ENCODE measurements around the gene ZNF532.

Gene ZNF532

GRCh38 chr18:58989184-58989759 is 124.6 kb downstream of the ZNF532 start:
- Mint-ChIP-seq H3K36me3 (ENCODE audit: low read depth) (no peaks in the 10 kb centered on the region), H3K9me3 (peaks cover 15% of the 10 kb centered on the region), H3K4me3 (no peak overlapping the region), H3K4me1 (ENCODE audit: low read depth) (peaks cover 7% of the 10 kb centered on the region), H3K27ac (no peak overlapping the region), H3K27me3 (no peaks in the 10 kb centered on the region)
- intact Hi-C loops (cut with micrococcal nuclease): no loop called here

DNA sequence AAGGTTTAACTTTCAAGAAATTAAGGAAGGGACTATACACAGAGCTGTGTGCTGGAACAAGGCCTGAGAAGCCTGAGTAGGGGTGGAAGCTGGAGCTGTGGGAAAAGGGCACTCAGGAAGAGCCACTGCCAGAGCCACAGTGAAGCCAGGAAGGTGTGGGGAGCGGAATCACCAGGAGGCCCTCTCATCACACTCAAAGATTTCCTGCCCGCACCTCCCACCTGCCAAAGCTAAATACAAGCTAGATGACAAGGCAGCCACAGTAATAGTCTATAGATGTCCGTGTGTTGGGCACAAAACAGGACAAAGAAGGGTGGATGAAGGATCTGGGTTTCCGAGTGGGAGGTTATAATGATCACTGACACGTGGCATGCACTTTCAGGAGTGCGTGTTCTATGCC is 126.0 kb downstream of the ZNF532 start:
- Mint-ChIP-seq H3K27ac (no peak overlapping the region), H3K4me3 (no peak overlapping the region), H3K27me3 (no peaks in the 10 kb centered on the region), H3K9me3 (peaks cover 15% of the 10 kb centered on the region), H3K36me3 (ENCODE audit: low read depth) (no peaks in the 10 kb centered on the region), H3K4me1 (ENCODE audit: low read depth) (peaks cover 7% of the 10 kb centered on the region)
- intact Hi-C loops (cut with micrococcal nuclease): no loop called here

DNA sequence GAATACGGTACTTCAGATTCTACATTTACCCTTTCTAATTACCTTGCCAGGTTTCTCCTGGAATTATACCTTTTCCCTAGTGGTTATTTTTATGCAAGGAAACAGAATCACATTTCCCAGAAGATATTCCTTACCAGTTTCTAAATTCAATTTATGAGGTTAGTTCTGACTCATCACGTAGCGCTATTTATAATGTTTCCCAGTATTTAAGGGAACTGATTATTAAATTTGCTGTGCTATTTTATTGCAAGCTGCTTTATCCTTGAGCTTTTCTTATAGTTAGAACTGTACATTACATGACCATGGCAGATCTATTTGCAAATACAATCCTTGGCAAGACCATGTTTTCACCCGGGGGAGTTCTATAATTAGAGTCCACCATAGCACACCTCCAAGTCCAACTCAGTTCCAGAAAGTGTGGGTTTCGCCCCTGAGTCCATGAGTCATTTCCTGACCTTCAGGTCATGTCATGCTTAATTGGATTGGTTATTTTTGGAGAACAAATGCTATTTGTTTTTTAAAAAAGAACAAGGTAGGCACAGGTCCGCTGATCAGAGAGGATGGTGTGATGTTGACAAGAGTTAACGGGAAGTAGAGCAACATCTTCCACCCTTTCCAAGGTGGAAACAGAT is 126.6 kb downstream of the ZNF532 start:
- Mint-ChIP-seq H3K36me3 (ENCODE audit: low read depth) (no peaks in the 10 kb centered on the region), H3K4me1 (ENCODE audit: low read depth) (peaks cover 7% of the 10 kb centered on the region), H3K9me3 (peaks cover 15% of the 10 kb centered on the region), H3K27me3 (no peaks in the 10 kb centered on the region), H3K4me3 (no peak overlapping the region), H3K27ac (no peak overlapping the region)
- intact Hi-C loops (cut with micrococcal nuclease): no loop called here

DNA sequence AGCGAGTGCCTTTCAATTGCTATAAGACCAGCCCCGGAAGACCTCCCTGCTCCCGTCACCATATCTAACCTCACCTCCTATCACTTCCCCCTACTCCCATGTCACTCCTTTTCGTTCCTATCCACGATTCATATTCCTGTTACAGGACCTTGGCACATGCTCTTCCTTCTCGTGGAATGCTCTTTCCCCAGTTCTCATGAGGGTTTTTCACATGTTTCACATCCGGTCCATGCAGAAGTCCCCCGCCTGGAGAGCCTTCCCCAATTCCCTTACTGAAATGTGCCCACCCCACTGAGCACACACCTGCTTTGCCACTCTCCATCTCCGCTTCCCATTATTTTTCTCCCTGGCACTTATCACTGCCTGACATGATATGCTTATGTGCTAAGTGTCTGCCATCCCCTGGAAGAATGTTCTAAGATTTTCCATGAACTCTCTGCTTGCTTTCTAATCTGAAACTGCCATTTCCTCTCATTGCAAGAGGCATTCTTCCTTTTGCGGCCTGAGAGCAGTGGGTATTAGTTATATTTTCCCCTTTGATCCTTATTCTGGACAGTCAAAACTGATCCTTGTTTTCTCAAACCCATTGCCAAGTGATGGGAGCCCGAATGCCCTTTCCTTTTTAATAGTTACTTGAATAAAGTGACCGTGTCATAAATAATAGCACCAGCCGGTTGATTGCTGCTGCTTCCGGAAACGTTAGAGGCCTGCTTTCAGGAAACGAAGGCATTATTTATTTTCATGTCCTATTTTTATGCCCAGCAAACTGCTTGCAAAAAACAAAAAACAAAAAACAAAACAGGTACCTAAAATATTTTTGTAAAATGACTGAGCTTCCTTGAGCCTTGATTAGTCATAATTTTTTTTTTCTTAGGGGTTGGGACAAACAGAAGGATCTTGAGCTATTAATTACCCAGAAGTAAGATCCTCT is 127.9 kb downstream of the ZNF532 start:
- intact Hi-C loops (cut with micrococcal nuclease): no loop called here
- peaks cover 7% of the 10 kb centered on the region for H3K4me1 Mint-ChIP-seq (ENCODE audit: low read depth)

GRCh38 chr18:58993260-58993659 is 128.6 kb downstream of the ZNF532 start:
- Mint-ChIP-seq H3K4me3 (no peak overlapping the region), H3K4me1 (ENCODE audit: low read depth) (peaks cover 7% of the 10 kb centered on the region), H3K27me3 (no peaks in the 10 kb centered on the region), H3K36me3 (ENCODE audit: low read depth) (no peaks in the 10 kb centered on the region), H3K27ac (no peak overlapping the region), H3K9me3 (peaks cover 15% of the 10 kb centered on the region)
- intact Hi-C loops (cut with micrococcal nuclease): no loop called here

More for the DNA sequence above, 127.9 kb downstream of the ZNF532 start:
- Mint-ChIP-seq H3K9me3 (peaks cover 15% of the 10 kb centered on the region), H3K4me3 (no peak overlapping the region), H3K27ac (no peak overlapping the region), H3K27me3 (no peaks in the 10 kb centered on the region), H3K36me3 (ENCODE audit: low read depth) (no peaks in the 10 kb centered on the region)

GRCh38 chr18:58995663-58996062 is 131.0 kb downstream of the ZNF532 start:
- H3K36me3 Mint-ChIP-seq (ENCODE audit: low read depth): no peaks in the 10 kb centered on the region
- intact Hi-C loops (cut with micrococcal nuclease): no loop called here
- no peaks in the 10 kb centered on the region for H3K9me3 Mint-ChIP-seq
- peaks cover 7% of the 10 kb centered on the region for H3K4me1 Mint-ChIP-seq (ENCODE audit: low read depth)
- no peak overlapping the region for H3K27ac Mint-ChIP-seq
- H3K4me3 Mint-ChIP-seq: no peak overlapping the region
- no peaks in the 10 kb centered on the region for H3K27me3 Mint-ChIP-seq

- Mint-ChIP-seq H3K9me3 (no peaks in the 10 kb centered on the region), H3K36me3 (ENCODE audit: low read depth) (no peaks in the 10 kb centered on the region), H3K27me3 (no peaks in the 10 kb centered on the region), H3K4me3 (no peak overlapping the region), H3K27ac (no peak overlapping the region), H3K4me1 (ENCODE audit: low read depth) (peaks cover 7% of the 10 kb centered on the region)
- intact Hi-C loops (cut with micrococcal nuclease): no loop called here
Observed at GRCh38 chr18:58996131-58996641, 131.5 kb downstream of the ZNF532 start.

- H3K4me3 Mint-ChIP-seq: no peak overlapping the region
- H3K4me1 Mint-ChIP-seq (ENCODE audit: low read depth): peaks cover 7% of the 10 kb centered on the region
- H3K36me3 Mint-ChIP-seq (ENCODE audit: low read depth): no peaks in the 10 kb centered on the region
- intact Hi-C loops (cut with micrococcal nuclease): no loop called here
- H3K9me3 Mint-ChIP-seq: no peaks in the 10 kb centered on the region
- H3K27ac Mint-ChIP-seq: no peak overlapping the region
- H3K27me3 Mint-ChIP-seq: no peaks in the 10 kb centered on the region
Observed at GRCh38 chr18:58996696-58997095, 132.0 kb downstream of the ZNF532 start.

DNA sequence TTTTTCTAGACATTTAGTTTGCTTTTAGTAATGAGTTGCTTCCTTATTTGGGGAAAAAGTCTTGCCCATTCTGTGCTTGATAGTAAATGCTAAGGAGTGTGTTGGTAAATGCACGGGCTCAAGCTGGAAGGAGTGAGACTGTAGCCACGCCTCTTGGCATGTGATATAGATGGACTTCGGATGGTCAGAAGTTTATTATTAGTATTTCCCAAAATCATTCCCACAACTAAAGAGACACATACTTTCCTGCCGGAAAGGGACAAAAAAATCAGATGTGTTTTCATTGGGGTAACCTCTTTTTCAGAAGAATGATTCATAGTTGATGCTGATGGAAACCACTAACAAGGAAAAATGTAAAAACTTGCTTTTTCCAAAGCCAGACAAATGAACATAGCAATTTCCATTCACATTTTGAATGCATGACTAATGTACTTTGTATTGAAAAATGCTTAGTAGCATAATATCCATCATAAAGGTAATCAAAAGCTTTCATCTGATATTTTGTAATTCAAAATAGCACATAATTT is 133.2 kb downstream of the ZNF532 start:
- no peak overlapping the region for H3K27ac Mint-ChIP-seq
- H3K4me1 Mint-ChIP-seq (ENCODE audit: low read depth): peaks cover 1% of the 10 kb centered on the region
- H3K27me3 Mint-ChIP-seq: no peaks in the 10 kb centered on the region
- H3K36me3 Mint-ChIP-seq (ENCODE audit: low read depth): no peaks in the 10 kb centered on the region
- H3K9me3 Mint-ChIP-seq: no peaks in the 10 kb centered on the region
- H3K4me3 Mint-ChIP-seq: no peak overlapping the region
- intact Hi-C loops (cut with micrococcal nuclease): no loop called here

DNA sequence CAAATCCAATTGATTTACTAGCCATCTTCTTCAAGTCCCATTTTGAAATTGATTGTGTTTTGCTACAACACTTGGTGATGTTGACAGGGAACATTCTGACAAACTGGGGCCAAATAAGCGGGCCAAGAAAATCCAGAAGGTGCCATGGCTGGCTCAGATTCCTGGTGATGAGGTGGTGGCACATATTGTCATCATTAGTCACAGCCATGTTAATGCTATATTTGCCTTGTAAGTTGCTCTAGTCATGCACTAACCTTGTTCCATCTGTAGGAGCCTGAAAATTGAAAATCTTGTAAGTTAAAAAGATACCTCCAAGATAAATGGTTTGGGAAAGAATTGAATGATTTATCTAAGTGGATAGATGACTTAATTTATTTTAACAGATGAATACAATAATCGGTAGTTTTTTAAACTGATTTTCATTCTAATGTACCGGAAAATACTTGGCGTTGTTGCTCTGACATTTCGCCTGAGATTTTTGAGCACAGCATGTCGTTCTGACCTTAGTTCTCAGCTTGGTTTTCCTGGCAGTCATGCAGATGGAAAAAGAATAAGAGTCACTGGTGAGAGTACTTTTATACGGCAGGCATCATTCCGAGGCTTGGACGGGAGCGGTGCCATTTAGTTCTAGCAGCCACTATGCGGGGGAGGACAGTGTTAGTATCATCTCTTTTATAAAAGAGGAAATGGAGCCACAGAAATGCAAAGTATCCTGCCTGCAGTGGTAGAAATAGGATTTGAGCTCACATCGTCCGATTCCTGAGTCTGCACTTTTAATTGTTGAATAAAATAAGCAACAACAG is 133.9 kb downstream of the ZNF532 start:
- no peaks in the 10 kb centered on the region for H3K36me3 Mint-ChIP-seq (ENCODE audit: low read depth)
- intact Hi-C loops (cut with micrococcal nuclease): no loop called here
- H3K4me1 Mint-ChIP-seq (ENCODE audit: low read depth): peaks cover 5% of the 10 kb centered on the region
- H3K27me3 Mint-ChIP-seq: no peaks in the 10 kb centered on the region
- no peak overlapping the region for H3K4me3 Mint-ChIP-seq
- H3K9me3 Mint-ChIP-seq: no peaks in the 10 kb centered on the region
- no peak overlapping the region for H3K27ac Mint-ChIP-seq

- Mint-ChIP-seq H3K36me3 (ENCODE audit: low read depth) (no peaks in the 10 kb centered on the region), H3K9me3 (no peaks in the 10 kb centered on the region), H3K27me3 (no peaks in the 10 kb centered on the region), H3K27ac (no peak overlapping the region), H3K4me3 (no peak overlapping the region), H3K4me1 (ENCODE audit: low read depth) (peaks cover 10% of the 10 kb centered on the region)
- intact Hi-C loops (cut with micrococcal nuclease): no loop called here
Observed at GRCh38 chr18:59001166-59001565, 136.5 kb downstream of the ZNF532 start.

GRCh38 chr18:59001721-59002120 is 137.0 kb downstream of the ZNF532 start:
- intact Hi-C loops (cut with micrococcal nuclease): no loop called here
- Mint-ChIP-seq H3K27ac (no peak overlapping the region), H3K9me3 (no peaks in the 10 kb centered on the region), H3K36me3 (ENCODE audit: low read depth) (no peaks in the 10 kb centered on the region), H3K4me3 (no peak overlapping the region), H3K27me3 (no peaks in the 10 kb centered on the region), H3K4me1 (ENCODE audit: low read depth) (peaks cover 10% of the 10 kb centered on the region)

- peak overlapping the region; percentile 79 for H3K27ac Mint-ChIP-seq
- no peaks in the 10 kb centered on the region for H3K36me3 Mint-ChIP-seq (ENCODE audit: low read depth)
- H3K9me3 Mint-ChIP-seq: no peaks in the 10 kb centered on the region
Observed at GRCh38 chr18:59002974-59003594, 138.4 kb downstream of the ZNF532 start.

More at GRCh38 chr18:59002974-59003594, 138.4 kb downstream of the ZNF532 start:
- peaks cover 10% of the 10 kb centered on the region for H3K4me1 Mint-ChIP-seq (ENCODE audit: low read depth)
- intact Hi-C loops (cut with micrococcal nuclease): no loop called here
- no peak overlapping the region for H3K4me3 Mint-ChIP-seq
- no peaks in the 10 kb centered on the region for H3K27me3 Mint-ChIP-seq
